ENCODE measurements around the gene BTBD1.

BTBD1 gene

GRCh38 chr15:83114856-83115255, 47.8 kb upstream of the BTBD1 start (continued):
- no peak for TF ChIP-seq TSHZ2 (CRISPR knock-in tag; IDR thresholded peaks at IDR 0.05)
- TF ChIP-seq, protein P1, sequence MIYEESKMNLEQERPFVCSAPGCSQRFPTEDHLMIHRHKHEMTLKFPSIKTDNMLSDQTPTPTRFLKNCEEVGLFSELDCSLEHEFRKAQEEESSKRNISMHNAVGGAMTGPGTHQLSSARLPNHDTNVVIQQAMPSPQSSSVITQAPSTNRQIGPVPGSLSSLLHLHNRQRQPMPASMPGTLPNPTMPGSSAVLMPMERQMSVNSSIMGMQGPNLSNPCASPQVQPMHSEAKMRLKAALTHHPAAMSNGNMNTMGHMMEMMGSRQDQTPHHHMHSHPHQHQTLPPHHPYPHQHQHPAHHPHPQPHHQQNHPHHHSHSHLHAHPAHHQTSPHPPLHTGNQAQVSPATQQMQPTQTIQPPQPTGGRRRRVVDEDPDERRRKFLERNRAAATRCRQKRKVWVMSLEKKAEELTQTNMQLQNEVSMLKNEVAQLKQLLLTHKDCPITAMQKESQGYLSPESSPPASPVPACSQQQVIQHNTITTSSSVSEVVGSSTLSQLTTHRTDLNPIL (CRISPR knock-in tag; IDR thresholded peaks at IDR 0.05; ENCODE audit: low read depth): no peak
- TF ChIP-seq ARNTL (CRISPR knock-in tag; IDR thresholded peaks at IDR 0.05; ENCODE audit: borderline replicate concordance, low read depth): no peak

GRCh38 chr15:83113881-83114674, 47.0 kb upstream of the BTBD1 start:
- TF ChIP-seq ZC3H10 (CRISPR knock-in tag; IDR thresholded peaks at IDR 0.05): no peak
- TF ChIP-seq ZFP30 (CRISPR knock-in tag; IDR thresholded peaks at IDR 0.05): no peak
- TF ChIP-seq ZNF8 (CRISPR knock-in tag; IDR thresholded peaks at IDR 0.05): no peak
- TF ChIP-seq, protein P1 (CRISPR knock-in tag; IDR thresholded peaks at IDR 0.05; ENCODE audit: low read depth): no peak
- TF ChIP-seq, protein P2, sequence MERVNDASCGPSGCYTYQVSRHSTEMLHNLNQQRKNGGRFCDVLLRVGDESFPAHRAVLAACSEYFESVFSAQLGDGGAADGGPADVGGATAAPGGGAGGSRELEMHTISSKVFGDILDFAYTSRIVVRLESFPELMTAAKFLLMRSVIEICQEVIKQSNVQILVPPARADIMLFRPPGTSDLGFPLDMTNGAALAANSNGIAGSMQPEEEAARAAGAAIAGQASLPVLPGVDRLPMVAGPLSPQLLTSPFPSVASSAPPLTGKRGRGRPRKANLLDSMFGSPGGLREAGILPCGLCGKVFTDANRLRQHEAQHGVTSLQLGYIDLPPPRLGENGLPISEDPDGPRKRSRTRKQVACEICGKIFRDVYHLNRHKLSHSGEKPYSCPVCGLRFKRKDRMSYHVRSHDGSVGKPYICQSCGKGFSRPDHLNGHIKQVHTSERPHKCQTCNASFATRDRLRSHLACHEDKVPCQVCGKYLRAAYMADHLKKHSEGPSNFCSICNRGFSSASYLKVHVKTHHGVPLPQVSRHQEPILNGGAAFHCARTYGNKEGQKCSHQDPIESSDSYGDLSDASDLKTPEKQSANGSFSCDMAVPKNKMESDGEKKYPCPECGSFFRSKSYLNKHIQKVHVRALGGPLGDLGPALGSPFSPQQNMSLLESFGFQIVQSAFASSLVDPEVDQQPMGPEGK (CRISPR knock-in tag; IDR thresholded peaks at IDR 0.05; ENCODE audit: borderline replicate concordance): no peak
- no peak for TF ChIP-seq ZNF565 (CRISPR knock-in tag; conservative IDR thresholded peaks at IDR 0.05; ENCODE audit: low read depth)
- TF ChIP-seq RARB (CRISPR knock-in tag; IDR thresholded peaks at IDR 0.05): no peak
- TF ChIP-seq GLIS3 (CRISPR knock-in tag; IDR thresholded peaks at IDR 0.05): no peak
- TF ChIP-seq OSR1 (CRISPR knock-in tag; IDR thresholded peaks at IDR 0.05): no peak
- no peak for TF ChIP-seq ESRRG (CRISPR knock-in tag; IDR thresholded peaks at IDR 0.05)
- no peak for TF ChIP-seq POU6F1 (CRISPR knock-in tag; IDR thresholded peaks at IDR 0.05; ENCODE audit: borderline replicate concordance, low read depth)

DNA sequence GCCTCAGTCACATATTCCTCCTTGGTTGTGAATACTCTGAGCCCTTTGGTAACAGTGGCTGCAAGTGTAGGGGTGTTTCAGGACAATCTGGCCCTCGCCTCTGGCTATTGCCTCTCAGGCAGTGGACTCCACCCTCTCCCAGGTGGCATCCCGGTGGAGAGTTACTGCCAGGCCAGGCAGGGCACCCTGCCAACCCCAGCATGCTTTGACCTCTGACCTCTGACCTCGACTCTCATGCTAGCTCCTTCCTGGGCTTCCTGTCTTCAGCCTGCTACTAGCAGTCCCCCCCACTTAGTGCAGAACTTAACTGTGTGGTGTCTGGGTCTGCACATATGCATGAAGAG, 45.9 kb upstream of the BTBD1 start:
- no peak for ATAC-seq
- TF ChIP-seq RARB (CRISPR knock-in tag; IDR thresholded peaks at IDR 0.05): no peak
- TF ChIP-seq ZFP30 (CRISPR knock-in tag; IDR thresholded peaks at IDR 0.05): no peak
- TF ChIP-seq, protein P2 (CRISPR knock-in tag; IDR thresholded peaks at IDR 0.05; ENCODE audit: borderline replicate concordance): no peak
- TF ChIP-seq PPARA (CRISPR knock-in tag; IDR thresholded peaks at IDR 0.05; ENCODE audit: borderline replicate concordance): no peak
- TF ChIP-seq ZC3H10 (CRISPR knock-in tag; IDR thresholded peaks at IDR 0.05): no peak
- TF ChIP-seq ESRRG (CRISPR knock-in tag; IDR thresholded peaks at IDR 0.05): no peak
- TF ChIP-seq ZNF565 (CRISPR knock-in tag; conservative IDR thresholded peaks at IDR 0.05; ENCODE audit: low read depth): no peak
- TF ChIP-seq ZNF70 (CRISPR knock-in tag; IDR thresholded peaks at IDR 0.05): no peak
- no peak for TF ChIP-seq ISL1 (CRISPR knock-in tag; IDR thresholded peaks at IDR 0.05)
- TF ChIP-seq TCF4 (CRISPR knock-in tag; IDR thresholded peaks at IDR 0.05; ENCODE audit: borderline replicate concordance): no peak
- no peak for TF ChIP-seq BACH2 (CRISPR knock-in tag; IDR thresholded peaks at IDR 0.05; ENCODE audit: borderline replicate concordance)
- TF ChIP-seq SNAI2 (CRISPR knock-in tag; IDR thresholded peaks at IDR 0.05): no peak
- no peak for TF ChIP-seq POU6F1 (CRISPR knock-in tag; IDR thresholded peaks at IDR 0.05; ENCODE audit: borderline replicate concordance, low read depth)
- TF ChIP-seq, protein P1 (CRISPR knock-in tag; IDR thresholded peaks at IDR 0.05; ENCODE audit: low read depth): no peak
- no peak for TF ChIP-seq CSDC2 (CRISPR knock-in tag; IDR thresholded peaks at IDR 0.05)

More at GRCh38 chr15:83113881-83114674, 47.0 kb upstream of the BTBD1 start:
- ATAC-seq: no peak

Measured in SK-N-SH treated with all-trans-retinoic acid at 6 μM for 48 hours (cell line).